ENCODE results near the gene DIPK1B.

DNA sequence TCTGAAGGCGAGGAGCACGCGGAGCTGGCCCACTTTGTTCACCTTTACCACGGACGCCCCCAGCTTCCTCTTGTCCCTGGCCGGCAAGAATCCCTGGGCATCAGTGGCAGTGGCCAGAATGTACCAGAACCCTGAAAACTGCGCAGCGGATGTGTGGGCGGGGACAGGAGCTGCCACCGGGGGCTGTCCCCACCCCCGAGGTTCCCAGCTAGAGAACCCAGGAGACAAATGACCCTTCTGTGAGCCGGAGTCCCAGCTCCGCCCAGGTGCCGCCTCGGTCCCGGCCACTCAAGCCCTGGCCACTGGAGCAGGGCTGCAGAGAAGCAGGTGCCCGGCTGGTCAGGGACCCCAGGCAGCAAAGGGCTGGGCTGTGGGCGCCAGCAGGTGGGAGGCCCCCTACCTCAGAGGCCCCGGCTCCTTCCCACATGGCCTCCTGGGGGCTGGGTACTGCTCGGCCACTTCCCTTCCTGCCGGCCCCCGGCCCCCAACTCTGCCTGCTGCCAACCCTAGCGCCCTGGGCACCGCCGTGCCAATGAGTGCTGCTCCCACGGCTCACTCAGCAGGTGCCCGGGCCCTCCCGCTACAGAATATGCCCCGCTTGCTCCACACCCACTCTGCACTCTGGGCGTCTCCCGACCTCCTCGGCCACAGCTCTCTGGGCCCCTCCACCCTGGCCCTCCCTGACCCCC lies 29.7 kb downstream of the DIPK1B start:
- no peak for TF ChIP-seq CTCF (IDR thresholded peaks at IDR 0.05)
- no peak for TF ChIP-seq POLR2A (IDR thresholded peaks at IDR 0.05)
- TF ChIP-seq POLR2AphosphoS5 (IDR thresholded peaks at IDR 0.05), result no peak
